ENCODE results near the gene MLIP.

GRCh38 chr6:54191461-54191860, 80.2 kb downstream of the MLIP start:
- TF ChIP-seq CTCF (IDR thresholded peaks at IDR 0.05) (no peak), POLR2A (IDR thresholded peaks at IDR 0.05) (no peak)

Measured in lower leg skin (tissue), 3 donors.